RWPE1 (cell line): Measurements from ENCODE around the gene FAM162A.

ENCODE experiments used
- CTCF ChIA-PET: fragments of 350-600 bp; sonication (Branson Sonifier 250); formaldehyde crosslinking; extraction: SDS; loops from one replicate; lab custom pipeline; 2021; lab: Yijun Ruan, JAX
- POLR2A ChIA-PET: fragments of 400-600 bp; formaldehyde crosslinking; extraction: SDS; loops from one replicate; lab custom pipeline; 2020; ENCODE audit warnings: antibody characterized with exemption; ENCODE audit not compliant: low non-redundant PET; lab: Yijun Ruan, JAX
- DNase-seq: peaks from one replicate; pipeline ENCODE4 v3.0.0; 2012; ENCODE audit warnings: low spot score
- H3K27ac ChIP-seq: fragments of 450-650 bp; 2 replicates; pipeline ENCODE4 v1.5.1; 2017
- TF ChIP-seq, protein P1 (sequence below): fragments of 450-650 bp; conservative IDR thresholded peaks from 2 replicates; pipeline ENCODE4 v1.5.1; 2017; ENCODE audit warnings: low read depth, mild to moderate bottlenecking

FAM162A gene, protein sequence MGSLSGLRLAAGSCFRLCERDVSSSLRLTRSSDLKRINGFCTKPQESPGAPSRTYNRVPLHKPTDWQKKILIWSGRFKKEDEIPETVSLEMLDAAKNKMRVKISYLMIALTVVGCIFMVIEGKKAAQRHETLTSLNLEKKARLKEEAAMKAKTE

GRCh38 chr3:122383771-122384697 lies at the start of gene FAM162A:
Gene FAM162A (plus strand): TSS chr3:122384182. CDS start chr3:122384266, 84 bp downstream.
- TF ChIP-seq, protein P1, sequence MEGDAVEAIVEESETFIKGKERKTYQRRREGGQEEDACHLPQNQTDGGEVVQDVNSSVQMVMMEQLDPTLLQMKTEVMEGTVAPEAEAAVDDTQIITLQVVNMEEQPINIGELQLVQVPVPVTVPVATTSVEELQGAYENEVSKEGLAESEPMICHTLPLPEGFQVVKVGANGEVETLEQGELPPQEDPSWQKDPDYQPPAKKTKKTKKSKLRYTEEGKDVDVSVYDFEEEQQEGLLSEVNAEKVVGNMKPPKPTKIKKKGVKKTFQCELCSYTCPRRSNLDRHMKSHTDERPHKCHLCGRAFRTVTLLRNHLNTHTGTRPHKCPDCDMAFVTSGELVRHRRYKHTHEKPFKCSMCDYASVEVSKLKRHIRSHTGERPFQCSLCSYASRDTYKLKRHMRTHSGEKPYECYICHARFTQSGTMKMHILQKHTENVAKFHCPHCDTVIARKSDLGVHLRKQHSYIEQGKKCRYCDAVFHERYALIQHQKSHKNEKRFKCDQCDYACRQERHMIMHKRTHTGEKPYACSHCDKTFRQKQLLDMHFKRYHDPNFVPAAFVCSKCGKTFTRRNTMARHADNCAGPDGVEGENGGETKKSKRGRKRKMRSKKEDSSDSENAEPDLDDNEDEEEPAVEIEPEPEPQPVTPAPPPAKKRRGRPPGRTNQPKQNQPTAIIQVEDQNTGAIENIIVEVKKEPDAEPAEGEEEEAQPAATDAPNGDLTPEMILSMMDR = peak; percentile 72
- peak; percentile 83 for DNase-seq
- H3K27ac ChIP-seq = peak within 1 kb of the TSS; percentile 81
- ChIA-PET POLR2A (interaction anchor here (0.6 to 1.1 kb wide), 3 partner anchors 9 to 32 kb away, joined by 3 to 4 read pairs (median 3); partner anchors contain the start of gene WDR5B), CTCF (interaction anchor here (0.5 to 1.8 kb wide), 9 partner anchors 9 to 926 kb away, joined by 3 to 13 read pairs (median 3); no protein-coding TSS in a partner anchor)

GRCh38 chr3:122342803-122343202 lies 41.2 kb upstream of the FAM162A start:
- no peak overlapping the region for H3K27ac ChIP-seq
- TF ChIP-seq, protein P1 = no peak
- ChIA-PET CTCF (interaction anchor here (1.2 kb wide), 1 partner anchor 37 kb away, joined by 6 read pairs; no protein-coding TSS in a partner anchor), POLR2A (no interaction called here)
- DNase-seq = no peak

- TF ChIP-seq, protein P1 = no peak
- H3K27ac ChIP-seq = no peak overlapping the region
- no peak for DNase-seq
- ChIA-PET POLR2A (no interaction called here), CTCF (no interaction called here)
Observed at GRCh38 chr3:122343654-122344053, 40.3 kb upstream of the FAM162A start.

DNA sequence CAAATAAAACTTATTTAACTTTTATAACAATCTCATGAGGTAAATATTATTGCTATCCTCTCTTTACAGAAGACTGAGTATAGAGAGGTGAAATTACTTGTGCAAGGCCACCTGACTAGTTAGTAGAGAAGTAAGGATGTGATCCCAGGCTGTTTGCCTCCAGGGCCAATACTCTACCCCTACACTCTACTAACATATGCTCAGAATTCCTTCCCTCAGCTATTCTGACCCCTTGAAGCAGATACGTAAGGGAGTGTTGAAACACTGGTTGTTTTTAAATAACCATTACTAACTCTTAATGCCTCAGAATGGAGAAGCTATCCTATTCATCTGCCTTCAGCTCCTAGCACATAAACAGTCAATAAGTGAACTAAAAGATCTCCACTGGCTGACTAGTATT lies 34.8 kb upstream of the FAM162A start:
- TF ChIP-seq, protein P1 = no peak
- no peak overlapping the region for H3K27ac ChIP-seq
- ChIA-PET POLR2A (no interaction called here), CTCF (interaction anchor here (1.2 to 1.5 kb wide), 2 partner anchors 17 to 43 kb away, joined by 3 to 5 read pairs; no protein-coding TSS in a partner anchor)
- no peak for DNase-seq

DNA sequence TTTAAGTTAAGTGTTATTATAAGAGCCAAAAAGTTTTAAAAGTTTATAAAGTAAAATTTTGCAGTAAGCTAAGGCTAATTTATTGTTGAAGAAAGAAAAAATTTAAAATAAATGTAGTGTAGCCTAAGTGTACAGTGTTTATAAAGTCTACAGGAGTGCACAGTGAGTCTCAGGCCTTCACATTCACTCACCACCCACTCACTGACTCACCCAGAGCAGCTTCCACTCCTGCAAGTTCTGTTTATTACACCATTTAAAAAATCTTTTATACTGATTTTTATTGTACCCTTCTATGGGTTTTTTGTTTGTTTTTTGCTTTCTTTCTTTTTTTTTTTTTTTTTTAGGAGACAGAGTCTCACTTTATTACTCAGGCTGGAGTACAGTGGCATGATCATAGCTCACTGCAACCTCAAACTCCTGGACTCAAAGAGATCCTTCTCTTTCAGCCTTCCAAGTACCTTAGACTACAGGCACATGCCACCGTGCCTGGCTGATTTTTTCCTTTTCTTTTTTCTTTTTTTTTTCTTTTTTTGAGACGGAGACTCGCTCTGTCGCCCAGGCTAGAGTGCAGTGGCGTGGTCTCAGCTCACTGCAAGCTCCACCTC lies 33.1 kb upstream of the FAM162A start:
- CTCF ChIA-PET = interaction anchor here (0.6 to 1.1 kb wide), 3 partner anchors 45 to 1736 kb away, joined by 3 to 6 read pairs (median 5); no protein-coding TSS in a partner anchor
- TF ChIP-seq, protein P1 = no peak
- POLR2A ChIA-PET = no interaction called here
- H3K27ac ChIP-seq = no peak overlapping the region
- no peak for DNase-seq

- DNase-seq = no peak
- CTCF ChIA-PET = no interaction called here
- TF ChIP-seq, protein P1 = no peak
- POLR2A ChIA-PET = no interaction called here
- no peak overlapping the region for H3K27ac ChIP-seq
Observed at GRCh38 chr3:122351612-122352011, 32.4 kb upstream of the FAM162A start.
